ENCODE measurements around the gene PPM1N. TPM values are rescaled to one million over a fixed set of nuclear protein-coding genes. Genes with fewer than 3 reads are reported as not detected.

Gene PPM1N
- total RNA-seq, 3 donors from 2014 or later (not counting 1 experiment from before 2014, with no cell fraction given), result 5.1 to 8.3 (median 6.8) TPM

- H3K4me3 Mint-ChIP-seq, result no peak overlapping the region
- intact Hi-C loops (cut with micrococcal nuclease), result no loop called here
These were observed 35.0 kb upstream of the PPM1N start for GRCh38 chr19:45463241-45463640.

GRCh38 chr19:45464274-45464673 lies 34.0 kb upstream of the PPM1N start:
- Histone ChIP-seq H3K27ac (ENCODE audit: low read length) (no peak overlapping the region), H3K27me3 (ENCODE audit: control insufficient read depth, insufficient read depth, low read length) (no peaks in the 10 kb centered on the region), H3K36me3 (ENCODE audit: control insufficient read depth, insufficient read depth, low read length) (no peaks in the 10 kb centered on the region), H3K4me3 (ENCODE audit: low read length) (no peak overlapping the region), H3K9me3 (ENCODE audit: control insufficient read depth, insufficient read depth, low read length) (no peaks in the 10 kb centered on the region), H3K4me1 (ENCODE audit: control insufficient read depth, insufficient read depth, low read length) (peaks cover 16% of the 10 kb centered on the region)
- Mint-ChIP-seq H3K27me3 (ENCODE audit: low read depth in 2 of 2) (peaks cover 0 to 4% of the 10 kb centered on the region in 2 donors), H3K4me3 (no peak overlapping the region), H3K36me3 (no peaks in the 10 kb centered on the region), H3K9me3 (no peaks in the 10 kb centered on the region), H3K4me1 (peaks cover 21 to 36% of the 10 kb centered on the region in 2 donors), H3K27ac (peak overlapping the region in 1 of 2 donors; percentile 77)
- DNase-seq (no peak), ATAC-seq (no peak)
- intact Hi-C loops (cut with micrococcal nuclease), result no loop called here
- TF ChIP-seq CTCF (IDR thresholded peaks at IDR 0.05), result no peak
- WGBS (ENCODE audit: insufficient coverage), result 79% methylated on average over 2 of the region's 2 CpGs

More at GRCh38 chr19:45463241-45463640, 35.0 kb upstream of the PPM1N start:
- Histone ChIP-seq H3K27ac (ENCODE audit: low read length) (no peak overlapping the region), H3K9me3 (ENCODE audit: control insufficient read depth, insufficient read depth, low read length) (no peaks in the 10 kb centered on the region), H3K27me3 (ENCODE audit: control insufficient read depth, insufficient read depth, low read length) (no peaks in the 10 kb centered on the region), H3K4me1 (ENCODE audit: control insufficient read depth, insufficient read depth, low read length) (peaks cover 11% of the 10 kb centered on the region), H3K36me3 (ENCODE audit: control insufficient read depth, insufficient read depth, low read length) (no peaks in the 10 kb centered on the region), H3K4me3 (ENCODE audit: low read length) (no peak overlapping the region)
- no peak for TF ChIP-seq CTCF (IDR thresholded peaks at IDR 0.05)
- no peaks in the 10 kb centered on the region for H3K9me3 Mint-ChIP-seq
- DNase-seq (no peak), ATAC-seq (no peak)
- WGBS (ENCODE audit: insufficient coverage), result 89% methylated on average over 4 of the region's 4 CpGs
- peaks cover 0 to 4% of the 10 kb centered on the region in 2 donors for H3K27me3 Mint-ChIP-seq (ENCODE audit: low read depth in 2 of 2)
- H3K4me1 Mint-ChIP-seq, result peaks cover 14 to 25% of the 10 kb centered on the region in 2 donors
- no peak overlapping the region for H3K27ac Mint-ChIP-seq
- H3K36me3 Mint-ChIP-seq, result no peaks in the 10 kb centered on the region

GRCh38 chr19:45464852-45465441 lies 33.3 kb upstream of the PPM1N start:
- 72% methylated on average over 7 of the region's 8 CpGs for WGBS (ENCODE audit: insufficient coverage)
- peak overlapping the region in 1 of 2 donors; percentile 77 for H3K27ac Mint-ChIP-seq
- Histone ChIP-seq H3K27me3 (ENCODE audit: control insufficient read depth, insufficient read depth, low read length) (no peaks in the 10 kb centered on the region), H3K4me1 (ENCODE audit: control insufficient read depth, insufficient read depth, low read length) (peaks cover 22% of the 10 kb centered on the region), H3K27ac (ENCODE audit: low read length) (no peak overlapping the region), H3K9me3 (ENCODE audit: control insufficient read depth, insufficient read depth, low read length) (no peaks in the 10 kb centered on the region), H3K36me3 (ENCODE audit: control insufficient read depth, insufficient read depth, low read length) (no peaks in the 10 kb centered on the region), H3K4me3 (ENCODE audit: low read length) (no peak overlapping the region)
- intact Hi-C loops (cut with micrococcal nuclease), result no loop called here
- no peaks in the 10 kb centered on the region for H3K36me3 Mint-ChIP-seq
- peaks cover 27 to 42% of the 10 kb centered on the region in 2 donors for H3K4me1 Mint-ChIP-seq
- H3K9me3 Mint-ChIP-seq, result no peaks in the 10 kb centered on the region
- DNase-seq, result no peak
- ATAC-seq, result no peak
- H3K4me3 Mint-ChIP-seq, result no peak overlapping the region
- peaks cover 0 to 4% of the 10 kb centered on the region in 2 donors for H3K27me3 Mint-ChIP-seq (ENCODE audit: low read depth in 2 of 2)
- TF ChIP-seq CTCF (IDR thresholded peaks at IDR 0.05), result no peak

- no peak for TF ChIP-seq CTCF (IDR thresholded peaks at IDR 0.05)
- no peak for ATAC-seq
- no peaks in the 10 kb centered on the region for H3K36me3 ChIP-seq (ENCODE audit: control insufficient read depth, insufficient read depth, low read length)
- Mint-ChIP-seq H3K27ac (peak overlapping the region; percentile 87 to 99), H3K4me3 (peak overlapping the region; percentile 96), H3K9me3 (no peaks in the 10 kb centered on the region), H3K36me3 (no peaks in the 10 kb centered on the region), H3K4me1 (peaks cover 30 to 58% of the 10 kb centered on the region in 2 donors), H3K27me3 (ENCODE audit: low read depth in 2 of 2) (peaks cover 0 to 6% of the 10 kb centered on the region in 2 donors)
- no peak for DNase-seq
- WGBS (ENCODE audit: insufficient coverage), result 3% methylated on average over 11 of the region's 11 CpGs
- peaks cover 33% of the 10 kb centered on the region for H3K4me1 ChIP-seq (ENCODE audit: control insufficient read depth, insufficient read depth, low read length)
- H3K27me3 ChIP-seq (ENCODE audit: control insufficient read depth, insufficient read depth, low read length), result peaks cover 2% of the 10 kb centered on the region
- intact Hi-C loops (cut with micrococcal nuclease), result loop anchor here (1.0 kb wide), 1 partner anchor 11 kb away; no protein-coding TSS in a partner anchor
- H3K4me3 ChIP-seq (ENCODE audit: low read length), result peak overlapping the region; percentile 87
- peak overlapping the region; percentile 100 for H3K27ac ChIP-seq (ENCODE audit: low read length)
- H3K9me3 ChIP-seq (ENCODE audit: control insufficient read depth, insufficient read depth, low read length), result no peaks in the 10 kb centered on the region
These were observed 31.2 kb upstream of the PPM1N start for GRCh38 chr19:45467115-45467455.
